GM08714 (cell line): ENCODE measurements around the gene PKP2.
A peak's percentile ranks its signal among the peaks of the same experiment; 100 is the strongest.
"Not testable (repeated sequence)": the region's sequence is repeated elsewhere in the genome, so short reads cannot be mapped to it uniquely, and the experiment has no call there.

ENCODE experiments used
- H3K4me3 ChIP-seq: fragments of 200-500 bp; sonication (Bioruptor generic); 2 replicates; pipeline ENCODE4 v1.5.1; 2014; ENCODE audit warnings: mild to moderate bottlenecking, low read length, inconsistent platforms
- ZNF274 ChIP-seq: IDR thresholded peaks from 2 replicates; pipeline ENCODE4 v1.6.1; 2012; ENCODE audit warnings: mild to moderate bottlenecking, low read depth, low read length

PKP2 gene

DNA sequence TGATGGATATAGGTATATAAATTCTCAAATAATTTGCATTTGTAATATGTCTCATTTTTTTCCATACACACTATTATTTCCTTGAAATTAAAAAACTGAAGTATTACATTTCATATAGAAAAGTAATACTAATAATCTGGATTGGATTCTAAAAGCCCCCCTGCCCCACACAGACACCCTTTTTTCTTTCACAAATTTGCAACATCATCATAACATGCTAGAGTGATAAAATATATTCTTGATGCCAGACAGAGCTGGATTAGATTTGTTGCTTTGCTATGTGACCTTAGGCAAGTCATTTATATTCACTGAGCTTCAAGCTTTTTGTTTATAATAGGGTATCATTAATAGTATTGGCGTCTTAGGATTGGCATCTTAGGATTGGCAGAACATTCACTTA, 6.7 kb upstream of the PKP2 start:
- TF ChIP-seq ZNF274: no peak
- H3K4me3 ChIP-seq: no peak overlapping the region

DNA sequence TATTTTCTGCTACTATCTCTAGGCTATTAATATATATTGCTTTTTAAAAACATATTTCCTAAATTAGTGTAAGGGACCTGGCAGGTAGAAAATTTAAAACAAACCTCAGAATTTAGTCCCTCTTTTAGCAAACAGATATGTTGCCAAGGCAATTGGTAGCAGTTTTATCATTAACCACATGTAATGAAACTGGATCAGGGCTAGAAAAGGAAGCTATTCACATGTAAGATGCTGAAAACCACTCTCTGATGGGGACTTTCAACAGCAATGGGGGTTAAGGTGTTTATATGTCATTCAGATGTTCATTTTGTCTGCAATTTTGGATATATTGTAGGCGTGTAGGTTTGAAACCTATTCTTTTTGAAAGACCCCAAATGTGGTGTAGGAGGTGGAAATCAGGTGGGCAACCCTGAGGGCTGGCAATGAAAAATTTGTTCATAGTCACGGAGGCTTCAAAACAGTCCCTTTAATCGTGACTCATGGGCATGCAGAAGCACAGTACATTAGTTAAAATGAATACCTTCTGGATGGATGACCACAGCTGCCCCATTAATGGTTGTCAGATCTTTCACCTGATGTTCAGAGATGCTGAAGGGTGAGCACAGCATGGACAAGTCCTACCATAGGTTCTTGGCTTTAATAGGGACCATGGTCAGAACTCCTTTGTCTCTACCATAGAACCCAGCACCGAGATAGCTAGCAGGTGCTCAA, 5.9 kb upstream of the PKP2 start:
- no peak overlapping the region for H3K4me3 ChIP-seq
- TF ChIP-seq ZNF274: no peak

DNA sequence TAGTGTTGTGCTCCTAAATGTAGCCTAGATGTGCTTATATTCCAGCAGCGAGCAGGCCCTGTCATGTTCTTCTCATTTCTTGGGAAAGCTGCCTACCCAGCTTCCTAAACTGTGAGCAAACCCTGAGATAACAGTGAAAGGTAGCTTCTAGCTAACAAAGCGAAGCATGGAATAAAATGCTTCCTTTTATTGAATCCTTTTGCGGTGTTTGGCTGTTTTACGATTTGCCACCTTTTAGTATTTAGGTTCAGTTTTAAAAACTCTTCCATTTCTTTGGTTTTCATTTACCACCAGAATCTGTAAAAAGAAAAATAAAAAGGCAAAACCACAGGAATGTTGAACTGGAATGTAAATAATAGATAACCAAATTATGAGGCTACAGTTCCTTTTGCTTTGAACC, 5.0 kb upstream of the PKP2 start:
- TF ChIP-seq ZNF274: no peak
- no peak overlapping the region for H3K4me3 ChIP-seq

DNA sequence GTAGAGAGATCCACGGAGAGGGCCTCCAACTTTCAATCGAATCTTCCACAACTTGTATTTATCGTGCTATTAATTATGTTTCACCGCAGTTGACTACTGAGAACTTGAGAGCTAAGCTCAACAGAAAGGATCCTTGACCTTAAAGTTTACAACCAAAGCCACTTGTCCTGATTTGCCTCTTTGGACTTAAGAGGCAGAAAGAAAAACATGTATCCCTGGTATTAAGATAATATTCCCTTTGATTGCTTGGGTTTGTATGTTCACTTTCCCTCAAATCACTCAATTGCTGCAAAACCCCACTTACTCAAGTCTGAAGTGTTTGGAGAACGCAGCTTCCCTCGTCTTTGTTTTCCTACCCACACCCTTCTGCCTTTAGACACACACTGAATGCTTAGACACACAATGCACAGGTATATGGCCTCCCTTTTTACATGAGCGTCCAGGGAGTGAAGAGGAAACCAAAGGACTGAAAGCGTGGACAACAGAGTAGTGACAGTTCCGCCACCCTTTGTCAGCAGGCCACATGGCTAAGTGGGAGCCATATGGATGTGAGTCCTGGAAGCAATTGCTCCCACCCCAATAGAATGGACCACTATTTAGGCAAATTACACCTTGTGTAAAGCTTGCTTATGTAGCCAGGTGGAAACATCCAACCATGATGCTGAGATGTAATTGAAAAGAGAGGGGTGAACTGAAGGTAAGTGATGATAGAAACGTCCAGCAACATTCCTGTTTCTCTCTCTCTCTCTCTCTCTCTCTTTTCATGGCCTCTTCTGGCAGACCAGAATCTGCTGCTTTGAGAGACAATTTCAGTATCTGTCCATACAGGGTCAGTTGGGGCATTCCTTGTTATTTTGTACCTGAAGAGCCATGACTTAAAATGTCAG, 1.4 kb upstream of the PKP2 start:
- no peak for TF ChIP-seq ZNF274
- H3K4me3 ChIP-seq: no peak overlapping the region

DNA sequence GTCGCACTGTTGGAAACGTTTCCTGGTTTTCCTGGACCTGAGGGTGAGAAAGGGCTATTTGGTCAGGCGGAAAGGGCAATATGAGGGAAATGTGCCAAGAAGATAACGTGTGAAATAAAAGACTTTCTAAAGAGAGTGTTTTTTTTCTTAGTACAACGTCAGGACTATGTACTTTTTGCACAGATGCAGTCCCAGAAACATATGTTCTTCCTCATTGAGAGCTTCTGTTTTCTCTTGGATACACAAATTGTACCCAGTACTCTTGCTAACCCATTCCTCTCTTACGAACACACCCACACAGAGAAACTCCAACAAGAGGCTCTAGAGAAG, 669 bp upstream of the PKP2 start:
- no peak for TF ChIP-seq ZNF274
- peak overlapping the region; percentile 3; the same call in 1 of the 2 replicates for H3K4me3 ChIP-seq

DNA sequence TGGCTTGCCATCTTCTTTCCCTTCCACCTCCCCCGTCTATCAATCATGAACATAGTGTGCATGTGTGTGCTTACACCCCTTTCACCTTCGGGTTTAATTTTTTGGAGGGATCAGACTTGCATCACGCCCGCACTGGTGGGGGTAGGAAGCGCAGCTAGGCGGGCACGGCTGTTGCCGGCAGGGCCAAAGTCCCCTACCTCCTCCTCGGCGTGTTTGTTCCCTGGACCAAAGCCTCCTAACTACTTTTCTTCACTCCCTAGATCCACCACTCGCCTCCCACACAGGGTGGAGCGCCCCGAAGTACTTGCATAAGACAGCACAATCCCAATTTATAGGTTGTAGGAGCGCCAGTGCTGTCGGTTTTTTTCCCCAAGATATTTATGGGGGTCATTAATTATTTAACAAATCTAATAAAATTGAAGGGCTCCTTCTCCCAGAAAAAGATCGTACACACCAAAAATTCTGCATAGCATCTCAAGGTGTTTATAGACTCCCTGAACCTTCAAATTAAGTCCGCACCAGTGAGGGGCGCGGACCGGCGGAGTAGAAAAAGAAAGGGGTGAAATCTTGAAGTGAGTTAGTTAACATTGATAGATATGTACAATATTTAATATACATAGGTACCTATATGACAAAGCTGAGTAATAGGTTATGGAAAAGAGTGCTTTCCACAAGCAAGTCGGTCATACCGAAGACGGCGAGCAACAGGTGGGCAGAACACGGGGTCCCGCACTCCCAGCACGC, 717 bp downstream of the PKP2 start:
- H3K4me3 ChIP-seq: peak overlapping the region; percentile 61
- TF ChIP-seq ZNF274: no peak

DNA sequence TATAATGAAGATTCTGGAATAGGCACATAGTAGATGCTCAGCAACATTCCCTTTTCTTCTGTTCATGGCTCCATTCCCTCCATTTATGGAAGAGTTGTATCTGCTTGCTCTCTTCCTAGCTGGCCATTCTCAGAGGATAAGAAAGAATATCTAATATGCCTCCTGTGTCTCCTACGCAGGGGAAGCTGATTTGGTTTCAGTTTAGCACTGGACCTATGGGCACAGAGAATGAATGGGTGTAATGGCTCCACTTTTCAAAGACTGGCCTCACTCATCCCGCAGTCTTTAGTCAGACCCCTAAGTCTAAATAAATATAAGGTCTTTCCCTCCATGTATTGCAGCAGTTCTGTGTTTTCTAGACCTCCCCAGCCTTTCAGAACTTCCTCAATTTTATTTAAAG, 2.0 kb downstream of the PKP2 start:
- H3K4me3 ChIP-seq: no peak overlapping the region
- TF ChIP-seq ZNF274: no peak

DNA sequence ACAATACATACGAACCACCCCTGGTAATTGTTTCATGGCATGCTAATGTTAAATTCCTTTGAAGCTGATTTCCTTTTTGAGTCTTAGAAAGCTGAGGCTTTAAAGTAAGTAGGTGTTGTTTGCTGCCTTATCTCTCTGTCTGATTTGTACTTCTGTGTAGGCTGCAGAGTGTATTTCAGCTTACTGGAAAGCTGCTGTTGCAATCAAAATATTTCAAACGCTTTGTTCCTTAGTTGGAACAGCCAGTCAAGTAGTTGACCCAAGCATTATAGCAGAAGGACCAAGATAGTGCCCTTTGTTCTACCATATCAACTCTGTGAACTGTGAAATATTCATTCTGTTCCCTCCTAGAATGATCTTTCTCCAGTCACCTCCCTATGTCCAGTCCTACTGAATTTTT, 3.1 kb downstream of the PKP2 start:
- TF ChIP-seq ZNF274: no peak
- no peak overlapping the region for H3K4me3 ChIP-seq

DNA sequence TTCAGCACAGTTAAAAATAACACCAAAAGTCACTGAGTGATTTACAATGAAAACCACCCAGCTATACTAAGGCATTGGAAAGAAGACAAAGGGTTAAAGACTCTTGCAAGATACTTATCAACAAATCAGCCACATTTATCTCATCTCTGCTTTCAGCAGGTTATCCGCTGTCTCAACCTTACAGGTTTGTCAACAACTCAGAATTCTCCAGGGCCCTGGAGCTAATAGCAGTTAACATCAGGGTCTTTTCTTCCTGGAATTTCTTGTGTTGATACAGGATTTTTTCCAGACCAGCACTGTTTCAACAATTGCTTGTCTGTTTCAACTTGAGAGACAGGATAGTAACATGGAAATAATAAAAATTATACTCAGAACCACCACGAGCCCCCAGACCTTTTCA, 3.5 kb downstream of the PKP2 start:
- no peak overlapping the region for H3K4me3 ChIP-seq
- TF ChIP-seq ZNF274: no peak

DNA sequence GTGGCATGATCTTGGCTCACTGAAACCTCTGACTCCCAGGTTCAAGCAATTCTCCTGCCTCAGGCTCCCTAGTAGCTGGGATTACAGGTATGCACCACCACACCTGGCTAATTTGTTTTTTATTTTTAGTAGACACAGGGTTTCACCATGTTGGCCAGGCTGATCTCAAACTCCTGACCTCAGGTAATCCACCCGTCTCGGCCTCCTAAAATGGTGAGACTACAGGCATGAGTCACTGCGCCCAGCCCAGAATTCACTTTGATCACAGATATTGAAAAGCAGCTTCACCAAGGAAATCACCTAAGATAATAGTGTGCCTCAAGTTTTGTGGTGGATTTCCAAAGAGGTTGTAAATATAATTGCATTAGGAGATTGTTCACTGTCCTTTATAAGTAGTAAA, 4.2 kb downstream of the PKP2 start:
- not testable (repeated sequence) for H3K4me3 ChIP-seq

DNA sequence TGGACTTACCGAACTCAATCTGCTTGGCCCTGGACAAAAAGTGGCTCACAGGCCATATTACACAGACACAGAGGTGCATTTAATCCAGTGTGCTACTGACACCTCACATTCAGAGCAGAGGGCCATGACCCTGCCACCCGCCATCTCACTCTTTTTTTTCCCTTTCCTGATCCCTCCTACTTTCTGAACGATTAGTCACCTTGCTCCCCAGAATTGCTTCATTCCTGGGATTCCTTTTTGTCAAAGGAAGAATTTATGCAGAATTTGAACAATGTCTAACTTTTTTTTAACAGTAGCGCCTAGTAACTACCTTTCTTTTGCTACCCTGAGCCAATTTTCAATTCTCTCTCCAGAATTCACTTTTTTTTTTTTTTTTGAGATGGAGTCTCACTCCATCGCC, 4.6 kb downstream of the PKP2 start:
- TF ChIP-seq ZNF274: no peak
- no peak overlapping the region for H3K4me3 ChIP-seq

DNA sequence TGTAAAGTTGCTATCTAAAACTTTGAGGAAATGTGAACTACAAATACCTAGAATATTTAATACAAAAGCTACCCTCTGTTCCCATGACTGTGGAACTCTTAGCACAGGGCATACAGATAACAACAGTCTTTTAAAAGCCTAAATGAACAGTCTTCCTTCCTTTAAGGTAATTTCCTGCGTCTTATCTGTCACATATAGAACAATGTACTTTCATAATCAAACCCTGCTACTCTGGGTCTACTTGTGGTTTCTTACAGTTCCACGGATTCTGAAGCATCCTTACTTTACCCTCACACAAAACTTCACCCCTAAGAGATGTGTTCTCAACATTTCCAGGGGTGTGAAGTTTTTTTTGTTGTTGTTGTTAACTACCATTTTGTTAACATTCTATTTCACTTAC, 5.1 kb downstream of the PKP2 start:
- H3K4me3 ChIP-seq: no peak overlapping the region
- no peak for TF ChIP-seq ZNF274

DNA sequence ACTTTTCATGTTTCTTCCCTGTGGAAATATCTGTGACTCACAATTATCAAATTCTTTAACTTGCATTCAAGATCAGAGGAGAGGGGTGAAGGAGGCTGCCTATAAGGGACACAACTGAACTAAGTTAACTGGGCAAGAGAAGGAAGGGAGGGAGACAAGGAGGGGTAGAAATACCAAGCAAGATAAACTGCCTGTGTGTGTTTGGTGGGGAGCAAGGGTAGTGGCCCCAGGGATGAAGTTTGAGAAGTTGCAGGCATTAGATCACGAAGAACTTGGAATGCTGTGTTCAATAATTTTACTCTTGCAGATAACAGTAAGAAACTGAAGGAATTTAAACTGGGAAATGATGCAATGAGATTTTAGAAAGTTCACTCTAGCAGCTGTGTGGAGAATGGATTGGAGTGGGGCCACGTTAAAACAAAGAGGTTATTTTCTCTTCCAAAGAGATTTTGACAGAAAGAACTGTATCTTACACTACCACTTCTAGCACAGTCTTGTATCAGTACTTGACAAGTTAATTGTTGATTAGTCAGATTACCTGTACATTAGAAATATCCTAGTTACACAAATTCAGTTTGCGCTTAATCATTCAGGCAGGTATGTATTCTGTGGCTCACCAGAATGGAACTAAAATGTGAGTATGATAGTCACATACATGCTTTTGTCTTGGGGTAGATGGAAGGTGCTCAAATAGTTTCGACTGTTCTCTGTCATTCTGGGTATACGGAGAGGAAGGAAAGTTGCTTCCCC, 7.4 kb downstream of the PKP2 start:
- TF ChIP-seq ZNF274: no peak
- H3K4me3 ChIP-seq: no peak overlapping the region

DNA sequence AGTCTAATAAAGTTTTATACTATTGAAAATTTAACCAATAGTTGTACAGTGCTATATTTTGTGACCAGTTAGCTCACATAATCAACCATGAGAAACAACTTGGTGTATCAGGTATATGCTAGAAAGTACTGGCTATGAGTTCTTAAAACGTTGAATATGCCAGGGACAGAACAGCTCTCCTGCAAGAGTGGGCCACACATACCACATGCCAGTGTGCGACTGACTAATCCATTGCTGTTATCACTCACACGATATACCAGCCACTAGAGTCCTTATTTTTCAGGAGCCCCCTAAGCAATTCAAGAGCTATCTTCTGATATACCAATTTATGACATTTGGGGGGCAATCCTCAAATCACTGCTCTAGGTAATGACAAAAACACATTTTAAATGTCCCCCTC, 9.5 kb downstream of the PKP2 start:
- no peak for TF ChIP-seq ZNF274
- H3K4me3 ChIP-seq: no peak overlapping the region
